ENCODE measurements around the gene ARHGDIB. TPM values are rescaled to one million over a fixed set of nuclear protein-coding genes. Genes with fewer than 3 reads are reported as not detected.

Gene ARHGDIB
- total RNA-seq, 1 donor from 2014 or later: 217 TPM

DNA sequence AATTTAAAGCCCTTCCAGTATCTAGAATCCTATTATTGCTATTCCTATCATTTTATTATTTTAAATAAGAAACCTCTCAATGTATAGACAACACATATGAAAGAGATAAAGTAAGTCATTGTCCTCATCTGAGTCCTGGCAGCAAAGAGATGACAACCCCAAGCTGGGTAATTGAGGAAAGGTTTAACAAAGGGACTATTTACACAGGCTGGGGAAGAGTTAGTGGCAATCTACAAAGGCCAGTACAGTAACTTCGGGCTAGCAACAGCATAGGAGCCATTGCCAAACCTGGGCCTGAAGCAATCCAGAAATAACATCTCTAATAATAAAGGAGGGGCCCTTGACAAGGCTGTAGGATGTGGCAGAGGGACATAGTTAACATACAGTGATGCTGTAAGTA, 22.6 kb upstream of the ARHGDIB start:
- H3K4me1 Mint-ChIP-seq (ENCODE audit: unreplicated experiment): peaks cover 3% of the 10 kb centered on the region
- no peaks in the 10 kb centered on the region for H3K36me3 Mint-ChIP-seq (ENCODE audit: low read depth, unreplicated experiment)
- H3K27me3 Mint-ChIP-seq (ENCODE audit: unreplicated experiment): no peaks in the 10 kb centered on the region
- H3K9me3 Mint-ChIP-seq (ENCODE audit: unreplicated experiment): no peaks in the 10 kb centered on the region
- no peak overlapping the region for H3K4me3 Mint-ChIP-seq (ENCODE audit: unreplicated experiment)
- DNase-seq (ENCODE audit: low spot score): no peak
- no peak overlapping the region for H3K27ac Mint-ChIP-seq (ENCODE audit: unreplicated experiment)
- TF ChIP-seq, protein P1, sequence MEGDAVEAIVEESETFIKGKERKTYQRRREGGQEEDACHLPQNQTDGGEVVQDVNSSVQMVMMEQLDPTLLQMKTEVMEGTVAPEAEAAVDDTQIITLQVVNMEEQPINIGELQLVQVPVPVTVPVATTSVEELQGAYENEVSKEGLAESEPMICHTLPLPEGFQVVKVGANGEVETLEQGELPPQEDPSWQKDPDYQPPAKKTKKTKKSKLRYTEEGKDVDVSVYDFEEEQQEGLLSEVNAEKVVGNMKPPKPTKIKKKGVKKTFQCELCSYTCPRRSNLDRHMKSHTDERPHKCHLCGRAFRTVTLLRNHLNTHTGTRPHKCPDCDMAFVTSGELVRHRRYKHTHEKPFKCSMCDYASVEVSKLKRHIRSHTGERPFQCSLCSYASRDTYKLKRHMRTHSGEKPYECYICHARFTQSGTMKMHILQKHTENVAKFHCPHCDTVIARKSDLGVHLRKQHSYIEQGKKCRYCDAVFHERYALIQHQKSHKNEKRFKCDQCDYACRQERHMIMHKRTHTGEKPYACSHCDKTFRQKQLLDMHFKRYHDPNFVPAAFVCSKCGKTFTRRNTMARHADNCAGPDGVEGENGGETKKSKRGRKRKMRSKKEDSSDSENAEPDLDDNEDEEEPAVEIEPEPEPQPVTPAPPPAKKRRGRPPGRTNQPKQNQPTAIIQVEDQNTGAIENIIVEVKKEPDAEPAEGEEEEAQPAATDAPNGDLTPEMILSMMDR (IDR thresholded peaks at IDR 0.05; ENCODE audit: unreplicated experiment): no peak

DNA sequence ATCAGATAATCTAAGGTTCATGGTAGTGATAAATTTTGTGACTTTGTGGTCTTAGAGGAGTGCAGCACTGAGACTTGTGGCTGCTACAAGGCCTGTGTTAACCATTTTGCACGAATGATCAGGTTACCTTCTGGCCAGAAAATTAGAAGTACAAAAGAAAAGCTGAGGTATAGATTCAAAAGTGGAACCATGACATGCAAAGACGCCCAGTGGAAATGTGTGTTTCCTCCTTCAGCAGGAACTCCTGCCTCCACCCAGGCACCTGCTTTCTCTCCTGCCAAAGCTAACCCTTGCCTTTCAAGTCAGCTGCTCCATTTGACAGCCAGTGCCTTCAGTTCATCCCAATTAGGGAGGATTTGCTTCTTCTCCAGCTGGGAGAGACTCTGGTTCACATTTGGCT, 21.6 kb upstream of the ARHGDIB start:
- no peak for DNase-seq (ENCODE audit: low spot score)
- H3K27ac Mint-ChIP-seq (ENCODE audit: unreplicated experiment): no peak overlapping the region

DNA sequence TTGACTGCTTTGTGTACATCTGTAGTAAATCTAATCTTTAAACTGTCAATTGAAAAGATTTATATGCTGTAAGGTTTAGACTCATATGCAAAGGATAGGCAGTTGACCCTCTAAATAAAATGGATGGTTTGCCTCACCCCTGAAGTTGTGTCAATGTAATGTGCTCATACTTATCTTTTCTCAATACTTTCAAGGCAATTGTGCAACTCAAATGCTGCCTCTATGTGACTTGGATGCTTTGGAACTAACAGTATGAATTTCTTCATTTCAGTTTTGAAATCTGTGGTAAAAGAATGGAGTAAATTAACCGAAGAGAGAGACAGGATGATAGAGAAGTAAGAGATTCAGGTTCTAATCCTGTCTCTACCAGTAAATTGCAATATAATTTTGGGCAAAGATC, 21.2 kb upstream of the ARHGDIB start:
- no peak overlapping the region for H3K4me3 Mint-ChIP-seq (ENCODE audit: unreplicated experiment)
- DNase-seq (ENCODE audit: low spot score): no peak
- H3K9me3 Mint-ChIP-seq (ENCODE audit: unreplicated experiment): no peaks in the 10 kb centered on the region
- no peaks in the 10 kb centered on the region for H3K27me3 Mint-ChIP-seq (ENCODE audit: unreplicated experiment)
- H3K36me3 Mint-ChIP-seq (ENCODE audit: low read depth, unreplicated experiment): no peaks in the 10 kb centered on the region
- H3K27ac Mint-ChIP-seq (ENCODE audit: unreplicated experiment): no peak overlapping the region
- peaks cover 6% of the 10 kb centered on the region for H3K4me1 Mint-ChIP-seq (ENCODE audit: unreplicated experiment)
- TF ChIP-seq, protein P1 (IDR thresholded peaks at IDR 0.05; ENCODE audit: unreplicated experiment): no peak

More for the DNA sequence above, 21.6 kb upstream of the ARHGDIB start:
- no peaks in the 10 kb centered on the region for H3K9me3 Mint-ChIP-seq (ENCODE audit: unreplicated experiment)
- H3K4me1 Mint-ChIP-seq (ENCODE audit: unreplicated experiment): peaks cover 6% of the 10 kb centered on the region
- no peaks in the 10 kb centered on the region for H3K36me3 Mint-ChIP-seq (ENCODE audit: low read depth, unreplicated experiment)
- no peak overlapping the region for H3K4me3 Mint-ChIP-seq (ENCODE audit: unreplicated experiment)
- TF ChIP-seq, protein P1 (IDR thresholded peaks at IDR 0.05; ENCODE audit: unreplicated experiment): no peak
- no peaks in the 10 kb centered on the region for H3K27me3 Mint-ChIP-seq (ENCODE audit: unreplicated experiment)

DNA sequence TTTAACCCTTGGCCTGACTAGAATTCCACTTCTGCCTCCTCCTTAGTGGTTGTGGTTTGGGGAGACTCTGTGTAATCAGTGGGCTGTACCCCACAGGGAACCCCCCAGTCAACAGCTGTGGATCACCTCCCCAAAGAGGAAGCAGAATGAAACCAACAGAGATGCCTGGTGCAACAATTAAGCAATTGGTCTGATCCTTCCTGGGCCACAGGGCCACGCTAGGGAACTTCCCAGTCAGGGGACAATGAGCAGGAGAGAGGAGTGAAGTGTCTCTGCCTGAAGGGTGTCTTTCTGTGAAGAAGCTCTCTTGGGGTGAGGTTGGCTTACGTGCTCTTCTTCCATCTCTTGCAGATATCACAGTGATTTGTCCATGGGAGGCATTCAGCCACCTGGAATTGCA, 19.6 kb upstream of the ARHGDIB start:
- no peak for DNase-seq (ENCODE audit: low spot score)
- Mint-ChIP-seq H3K27ac (ENCODE audit: unreplicated experiment) (no peak overlapping the region), H3K9me3 (ENCODE audit: unreplicated experiment) (no peaks in the 10 kb centered on the region), H3K4me3 (ENCODE audit: unreplicated experiment) (no peak overlapping the region), H3K36me3 (ENCODE audit: low read depth, unreplicated experiment) (no peaks in the 10 kb centered on the region), H3K27me3 (ENCODE audit: unreplicated experiment) (no peaks in the 10 kb centered on the region), H3K4me1 (ENCODE audit: unreplicated experiment) (peaks cover 6% of the 10 kb centered on the region)
- TF ChIP-seq, protein P1 (IDR thresholded peaks at IDR 0.05; ENCODE audit: unreplicated experiment): no peak

DNA sequence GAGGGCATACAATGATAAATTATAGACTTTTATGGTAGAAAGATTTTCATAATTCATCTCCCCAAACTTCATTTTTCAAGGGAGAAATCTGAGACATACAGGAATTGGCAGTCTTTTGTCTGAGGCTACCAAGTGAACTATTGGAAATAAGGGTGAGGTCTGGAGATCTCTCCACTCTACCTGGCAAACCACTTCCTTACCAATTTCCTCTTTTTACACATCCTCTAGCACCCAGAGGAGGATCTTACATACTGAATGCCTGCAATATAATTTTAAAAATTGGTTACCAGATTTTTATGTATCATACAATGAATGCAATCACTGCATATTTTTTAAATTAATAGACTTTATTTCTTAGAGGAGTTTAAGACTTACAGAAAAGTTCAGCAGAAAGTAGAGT, 18.1 kb upstream of the ARHGDIB start:
- Mint-ChIP-seq H3K9me3 (ENCODE audit: unreplicated experiment) (no peaks in the 10 kb centered on the region), H3K27ac (ENCODE audit: unreplicated experiment) (no peak overlapping the region), H3K4me1 (ENCODE audit: unreplicated experiment) (peaks cover 6% of the 10 kb centered on the region), H3K4me3 (ENCODE audit: unreplicated experiment) (no peak overlapping the region), H3K27me3 (ENCODE audit: unreplicated experiment) (no peaks in the 10 kb centered on the region), H3K36me3 (ENCODE audit: low read depth, unreplicated experiment) (no peaks in the 10 kb centered on the region)
- TF ChIP-seq, protein P1 (IDR thresholded peaks at IDR 0.05; ENCODE audit: unreplicated experiment): no peak
- DNase-seq (ENCODE audit: low spot score): no peak

Measured in endothelial cell (in vitro differentiated cells).